ENCODE measurements around the gene FOLR3.
A peak's percentile ranks its signal among the peaks of the same experiment; 100 is the strongest.

The FOLR3 gene

GRCh38 chr11:72112143-72112977 lies 23.2 kb upstream of the FOLR3 start, which contains the start of gene ANAPC15:
ANAPC15 (minus strand) TSS chr11:72112695; CDS start chr11:72111276, 1,419 bp downstream.
- peak within 1 kb of the TSS; percentile 78 for H3K4me3 ChIP-seq (ENCODE audit: low read length)
- H3K4me1 ChIP-seq (ENCODE audit: control insufficient read depth, insufficient read depth, low read length), result peaks cover 16% of the 10 kb centered on the region
- peak within 1 kb of the TSS; percentile 97 for H3K27ac ChIP-seq (ENCODE audit: low read depth, low read length)
- H3K27me3 ChIP-seq (ENCODE audit: control insufficient read depth, insufficient read depth, low read length), result no peaks in the 10 kb centered on the region
- peak within 1 kb of the TSS; percentile 85 for H3K9ac ChIP-seq (ENCODE audit: low read length)
- H3K36me3 ChIP-seq (ENCODE audit: control insufficient read depth, insufficient read depth, low read length), result peaks cover 2% of the 10 kb centered on the region

GRCh38 chr11:72112978-72113808 lies 22.3 kb upstream of the FOLR3 start:
- peak overlapping the region; percentile 85 for H3K9ac ChIP-seq (ENCODE audit: low read length)
- H3K4me3 ChIP-seq (ENCODE audit: low read length), result peak overlapping the region; percentile 78
- no peaks in the 10 kb centered on the region for H3K27me3 ChIP-seq (ENCODE audit: control insufficient read depth, insufficient read depth, low read length)
- H3K27ac ChIP-seq (ENCODE audit: low read depth, low read length), result peak overlapping the region; percentile 97
- peaks cover 16% of the 10 kb centered on the region for H3K4me1 ChIP-seq (ENCODE audit: control insufficient read depth, insufficient read depth, low read length)
- H3K36me3 ChIP-seq (ENCODE audit: control insufficient read depth, insufficient read depth, low read length), result peaks cover 2% of the 10 kb centered on the region

GRCh38 chr11:72114570-72114969 lies 21.0 kb upstream of the FOLR3 start:
- Histone ChIP-seq H3K4me3 (ENCODE audit: low read length) (no peak overlapping the region), H3K36me3 (ENCODE audit: control insufficient read depth, insufficient read depth, low read length) (peaks cover 2% of the 10 kb centered on the region), H3K9ac (ENCODE audit: low read length) (no peak overlapping the region), H3K27me3 (ENCODE audit: control insufficient read depth, insufficient read depth, low read length) (no peaks in the 10 kb centered on the region), H3K4me1 (ENCODE audit: control insufficient read depth, insufficient read depth, low read length) (peaks cover 16% of the 10 kb centered on the region), H3K27ac (ENCODE audit: low read depth, low read length) (no peak overlapping the region)

- H3K9ac ChIP-seq (ENCODE audit: low read length), result no peak overlapping the region
- no peaks in the 10 kb centered on the region for H3K27me3 ChIP-seq (ENCODE audit: control insufficient read depth, insufficient read depth, low read length)
- H3K27ac ChIP-seq (ENCODE audit: low read depth, low read length), result no peak overlapping the region
- no peaks in the 10 kb centered on the region for H3K36me3 ChIP-seq (ENCODE audit: control insufficient read depth, insufficient read depth, low read length)
- peaks cover 13% of the 10 kb centered on the region for H3K4me1 ChIP-seq (ENCODE audit: control insufficient read depth, insufficient read depth, low read length)
- no peak overlapping the region for H3K4me3 ChIP-seq (ENCODE audit: low read length)
Observed at GRCh38 chr11:72116019-72116755, 19.3 kb upstream of the FOLR3 start.

- H3K27me3 ChIP-seq (ENCODE audit: control insufficient read depth, insufficient read depth, low read length), result no peaks in the 10 kb centered on the region
- H3K4me3 ChIP-seq (ENCODE audit: low read length), result no peak overlapping the region
- no peaks in the 10 kb centered on the region for H3K36me3 ChIP-seq (ENCODE audit: control insufficient read depth, insufficient read depth, low read length)
- no peak overlapping the region for H3K9ac ChIP-seq (ENCODE audit: low read length)
- H3K27ac ChIP-seq (ENCODE audit: low read depth, low read length), result no peak overlapping the region
- H3K4me1 ChIP-seq (ENCODE audit: control insufficient read depth, insufficient read depth, low read length), result no peaks in the 10 kb centered on the region
Observed at GRCh38 chr11:72119198-72119597, 16.3 kb upstream of the FOLR3 start.

GRCh38 chr11:72120930-72121329 lies 14.6 kb upstream of the FOLR3 start:
- Histone ChIP-seq H3K36me3 (ENCODE audit: control insufficient read depth, insufficient read depth, low read length) (no peaks in the 10 kb centered on the region), H3K4me1 (ENCODE audit: control insufficient read depth, insufficient read depth, low read length) (no peaks in the 10 kb centered on the region), H3K27me3 (ENCODE audit: control insufficient read depth, insufficient read depth, low read length) (no peaks in the 10 kb centered on the region), H3K4me3 (ENCODE audit: low read length) (no peak overlapping the region), H3K27ac (ENCODE audit: low read depth, low read length) (no peak overlapping the region), H3K9ac (ENCODE audit: low read length) (no peak overlapping the region)

GRCh38 chr11:72122607-72123006 lies 12.9 kb upstream of the FOLR3 start:
- no peaks in the 10 kb centered on the region for H3K4me1 ChIP-seq (ENCODE audit: control insufficient read depth, insufficient read depth, low read length)
- H3K36me3 ChIP-seq (ENCODE audit: control insufficient read depth, insufficient read depth, low read length), result no peaks in the 10 kb centered on the region
- no peak overlapping the region for H3K4me3 ChIP-seq (ENCODE audit: low read length)
- H3K9ac ChIP-seq (ENCODE audit: low read length), result no peak overlapping the region
- H3K27ac ChIP-seq (ENCODE audit: low read depth, low read length), result no peak overlapping the region
- no peaks in the 10 kb centered on the region for H3K27me3 ChIP-seq (ENCODE audit: control insufficient read depth, insufficient read depth, low read length)

GRCh38 chr11:72123117-72123653 lies 12.3 kb upstream of the FOLR3 start:
- H3K9ac ChIP-seq (ENCODE audit: low read length), result no peak overlapping the region
- H3K4me3 ChIP-seq (ENCODE audit: low read length), result no peak overlapping the region
- no peak overlapping the region for H3K27ac ChIP-seq (ENCODE audit: low read depth, low read length)
- no peaks in the 10 kb centered on the region for H3K36me3 ChIP-seq (ENCODE audit: control insufficient read depth, insufficient read depth, low read length)
- no peaks in the 10 kb centered on the region for H3K27me3 ChIP-seq (ENCODE audit: control insufficient read depth, insufficient read depth, low read length)
- no peaks in the 10 kb centered on the region for H3K4me1 ChIP-seq (ENCODE audit: control insufficient read depth, insufficient read depth, low read length)

GRCh38 chr11:72124046-72124445 lies 11.5 kb upstream of the FOLR3 start:
- Histone ChIP-seq H3K4me1 (ENCODE audit: control insufficient read depth, insufficient read depth, low read length) (no peaks in the 10 kb centered on the region), H3K4me3 (ENCODE audit: low read length) (no peak overlapping the region), H3K27me3 (ENCODE audit: control insufficient read depth, insufficient read depth, low read length) (no peaks in the 10 kb centered on the region), H3K27ac (ENCODE audit: low read depth, low read length) (no peak overlapping the region), H3K9ac (ENCODE audit: low read length) (no peak overlapping the region), H3K36me3 (ENCODE audit: control insufficient read depth, insufficient read depth, low read length) (no peaks in the 10 kb centered on the region)

GRCh38 chr11:72125956-72126355 lies 9.6 kb upstream of the FOLR3 start:
- Histone ChIP-seq H3K9ac (ENCODE audit: low read length) (no peak overlapping the region), H3K36me3 (ENCODE audit: control insufficient read depth, insufficient read depth, low read length) (no peaks in the 10 kb centered on the region), H3K4me3 (ENCODE audit: low read length) (no peak overlapping the region), H3K27ac (ENCODE audit: low read depth, low read length) (no peak overlapping the region), H3K4me1 (ENCODE audit: control insufficient read depth, insufficient read depth, low read length) (no peaks in the 10 kb centered on the region), H3K27me3 (ENCODE audit: control insufficient read depth, insufficient read depth, low read length) (no peaks in the 10 kb centered on the region)

- Histone ChIP-seq H3K36me3 (ENCODE audit: control insufficient read depth, insufficient read depth, low read length) (no peaks in the 10 kb centered on the region), H3K4me1 (ENCODE audit: control insufficient read depth, insufficient read depth, low read length) (no peaks in the 10 kb centered on the region), H3K9ac (ENCODE audit: low read length) (no peak overlapping the region), H3K27ac (ENCODE audit: low read depth, low read length) (no peak overlapping the region), H3K4me3 (ENCODE audit: low read length) (no peak overlapping the region), H3K27me3 (ENCODE audit: control insufficient read depth, insufficient read depth, low read length) (no peaks in the 10 kb centered on the region)
Observed at GRCh38 chr11:72127923-72128322, 7.6 kb upstream of the FOLR3 start.

- no peak overlapping the region for H3K4me3 ChIP-seq (ENCODE audit: low read length)
- H3K27ac ChIP-seq (ENCODE audit: low read depth, low read length), result no peak overlapping the region
- H3K27me3 ChIP-seq (ENCODE audit: control insufficient read depth, insufficient read depth, low read length), result no peaks in the 10 kb centered on the region
- no peak overlapping the region for H3K9ac ChIP-seq (ENCODE audit: low read length)
- no peaks in the 10 kb centered on the region for H3K4me1 ChIP-seq (ENCODE audit: control insufficient read depth, insufficient read depth, low read length)
- H3K36me3 ChIP-seq (ENCODE audit: control insufficient read depth, insufficient read depth, low read length), result no peaks in the 10 kb centered on the region
Observed at GRCh38 chr11:72129381-72129780, 6.1 kb upstream of the FOLR3 start.
